Activated CD8-positive, alpha-beta memory T cell treated with anti-CD3 and anti-CD28 coated beads, Interleukin-2, amount 10 ng/mL, durations not matched to agents 7 days and 5 days (primary cell): ENCODE data around the gene MT1E. TPM values are rescaled to one million over a fixed set of nuclear protein-coding genes. Genes with fewer than 3 reads are reported as not detected.

Experiments
- ATAC-seq: fragments of 150-1000 bp; cut with Tn5 transposase; one replicate; pipeline ENCODE4 v1.10.0; 2021; ENCODE audit warnings: moderate library complexity
- CTCF ChIA-PET: fragments of 350-600 bp; sonication (Branson Sonifier 250); formaldehyde crosslinking; loops from one replicate; lab custom pipeline; 2021; ENCODE audit warnings: antibody characterized with exemption; lab: Charles Lee
- DNase-seq: peaks from one replicate; pipeline ENCODE4 v3.0.0-alpha.2; 2020
- H3K27ac Mint-ChIP-seq: one replicate; pipeline ENCODE4 v1.8.0; 2021; ENCODE audit warnings: mild to moderate bottlenecking, mixed read lengths
- H3K27me3 Mint-ChIP-seq: one replicate; pipeline ENCODE4 v1.8.0; 2021; ENCODE audit warnings: mixed read lengths
- H3K36me3 Mint-ChIP-seq: one replicate; pipeline ENCODE4 v1.8.0; 2021; ENCODE audit warnings: mild to moderate bottlenecking, mixed read lengths
- H3K4me1 Mint-ChIP-seq: one replicate; pipeline ENCODE4 v1.8.0; 2021; ENCODE audit warnings: mixed read lengths
- H3K4me3 Mint-ChIP-seq: one replicate; pipeline ENCODE4 v1.8.0; 2021; ENCODE audit warnings: mild to moderate bottlenecking, moderate library complexity, mixed read lengths
- H3K9me3 Mint-ChIP-seq: one replicate; pipeline ENCODE4 v1.8.0; 2022; ENCODE audit warnings: low read depth, mixed read lengths
- total RNA-seq, 2 experiments: library from RNA; stranded (reverse); gene quantifications; one replicate each; pipeline ENCODE4 v1.2.3, GENCODE V29; 2021

Gene MT1E
- total RNA-seq, 2 experiments from 2014 or later = 41.2 to 54.1 TPM

- H3K4me3 Mint-ChIP-seq = peak overlapping the region; percentile 12
- no peaks in the 10 kb centered on the region for H3K9me3 Mint-ChIP-seq
- CTCF ChIA-PET = interaction anchor here (1.6 to 1.9 kb wide), 2 partner anchors 9 to 11 kb away, joined by 3 to 7 read pairs; no protein-coding TSS in a partner anchor
- DNase-seq (no peak), ATAC-seq (no peak)
- H3K36me3 Mint-ChIP-seq = no peaks in the 10 kb centered on the region
- peaks cover 38% of the 10 kb centered on the region for H3K4me1 Mint-ChIP-seq
- no peak overlapping the region for H3K27ac Mint-ChIP-seq
- peaks cover 79% of the 10 kb centered on the region for H3K27me3 Mint-ChIP-seq
These were observed 7.3 kb downstream of the MT1E start for GRCh38 chr16:56632848-56633365.

GRCh38 chr16:56633535-56633934 is 8.0 kb downstream of the MT1E start:
- CTCF ChIA-PET = interaction anchor here (1.9 kb wide), 1 partner anchor 10 kb away, joined by 7 read pairs; no protein-coding TSS in a partner anchor
- H3K4me3 Mint-ChIP-seq = no peak overlapping the region

DNA sequence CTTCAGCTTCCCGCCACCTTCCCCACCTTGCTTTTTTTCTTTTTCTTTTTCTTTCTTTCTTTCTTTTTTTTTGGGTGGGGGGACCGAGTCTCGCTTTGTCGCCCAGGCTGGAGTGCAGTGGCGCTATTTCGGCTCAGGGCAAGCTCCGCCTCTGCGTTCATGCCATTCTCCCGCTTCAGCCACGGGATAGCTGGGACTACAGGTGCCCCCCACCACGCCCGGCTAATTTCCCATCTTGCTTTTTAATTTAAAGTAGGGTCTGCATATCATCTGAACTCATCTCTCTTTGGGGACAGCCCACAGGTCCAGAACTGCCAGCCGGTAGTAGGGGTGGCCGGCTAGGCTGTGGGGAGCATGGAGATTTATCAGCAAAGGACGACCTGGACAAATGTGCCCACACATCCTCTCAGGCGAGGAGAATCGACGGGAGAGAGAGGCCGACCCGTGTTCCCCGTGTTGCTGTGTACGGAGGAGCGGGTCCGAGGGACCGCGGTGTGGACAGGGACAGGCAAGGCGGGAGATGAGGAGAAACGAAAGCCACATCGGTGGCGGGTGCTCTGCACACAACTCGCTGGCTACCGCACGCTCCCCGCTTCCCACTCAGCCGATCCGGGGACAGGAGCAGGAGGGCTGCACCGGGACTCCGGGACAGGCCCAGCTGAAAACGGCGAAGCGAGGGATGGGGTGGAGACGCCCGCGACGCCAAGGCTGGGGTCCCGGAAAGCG is 9.3 kb downstream of the MT1E start:
- Mint-ChIP-seq H3K36me3 (no peaks in the 10 kb centered on the region), H3K27me3 (peaks cover 96% of the 10 kb centered on the region), H3K9me3 (no peaks in the 10 kb centered on the region), H3K4me3 (peak overlapping the region; percentile 45), H3K4me1 (peaks cover 43% of the 10 kb centered on the region), H3K27ac (no peak overlapping the region)
- CTCF ChIA-PET = interaction anchor here (1.2 to 1.9 kb wide), 2 partner anchors 9 to 67 kb away, joined by 6 to 7 read pairs; no protein-coding TSS in a partner anchor
- no peak for DNase-seq
- ATAC-seq = peak; percentile 18

More at GRCh38 chr16:56633535-56633934, 8.0 kb downstream of the MT1E start:
- H3K9me3 Mint-ChIP-seq = no peaks in the 10 kb centered on the region
- H3K27ac Mint-ChIP-seq = no peak overlapping the region
- no peaks in the 10 kb centered on the region for H3K36me3 Mint-ChIP-seq
- DNase-seq = no peak
- peaks cover 42% of the 10 kb centered on the region for H3K4me1 Mint-ChIP-seq
- H3K27me3 Mint-ChIP-seq = peaks cover 85% of the 10 kb centered on the region
- no peak for ATAC-seq

GRCh38 chr16:56635441-56635967 is 9.9 kb downstream of the MT1E start:
- CTCF ChIA-PET = no interaction called here
- no peak for DNase-seq
- Mint-ChIP-seq H3K4me3 (peak overlapping the region; percentile 45), H3K27me3 (peaks cover 97% of the 10 kb centered on the region), H3K4me1 (peaks cover 37% of the 10 kb centered on the region), H3K9me3 (no peaks in the 10 kb centered on the region), H3K27ac (peak overlapping the region; percentile 28), H3K36me3 (no peaks in the 10 kb centered on the region)
- ATAC-seq = peak; percentile 20

DNA sequence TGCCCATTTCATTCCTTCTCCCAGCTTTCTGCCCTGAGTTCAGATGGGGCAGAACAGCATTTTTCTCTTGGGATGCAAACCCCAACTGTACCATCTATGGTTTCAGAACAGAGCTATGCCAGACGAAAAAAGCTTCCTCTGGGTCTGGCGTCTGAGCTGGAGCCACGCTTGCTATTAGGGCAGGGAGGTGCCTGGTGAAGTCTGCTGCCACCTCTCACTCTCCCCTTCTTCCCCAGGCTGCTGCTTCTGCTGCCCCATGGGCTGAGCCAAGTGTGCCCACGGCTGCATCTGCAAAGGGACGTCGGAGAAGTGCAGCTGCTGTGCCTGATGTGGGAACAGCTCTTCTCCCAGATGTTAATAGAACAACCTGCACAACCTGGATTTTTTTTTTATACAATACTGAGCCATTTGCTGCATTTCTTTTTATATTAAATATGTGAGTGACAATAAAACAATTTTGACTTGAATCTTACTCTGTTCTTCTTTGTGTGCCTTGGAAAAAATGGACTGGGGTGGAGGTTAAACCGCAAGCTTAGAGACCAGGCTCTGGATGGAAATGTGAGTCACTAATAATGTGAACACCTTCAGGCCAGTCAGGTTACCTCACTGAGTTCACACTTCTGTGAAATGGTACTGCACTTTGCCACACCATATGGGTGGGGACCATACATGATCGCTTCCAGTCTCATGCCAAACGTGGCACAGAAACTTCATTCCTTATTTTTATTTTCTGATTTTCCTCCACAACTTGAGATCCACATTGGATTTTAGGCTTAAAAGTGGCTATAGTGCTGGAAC is 11.2 kb downstream of the MT1E start:
- Mint-ChIP-seq H3K27ac (no peak overlapping the region), H3K36me3 (no peaks in the 10 kb centered on the region), H3K27me3 (peaks cover 94% of the 10 kb centered on the region), H3K4me1 (peaks cover 32% of the 10 kb centered on the region), H3K9me3 (no peaks in the 10 kb centered on the region), H3K4me3 (no peak overlapping the region)
- ATAC-seq (no peak), DNase-seq (no peak)
- CTCF ChIA-PET = interaction anchor here (1.0 to 1.5 kb wide), 2 partner anchors 11 to 36 kb away, joined by 3 to 4 read pairs; partner anchors contain the start of gene MT1E

GRCh38 chr16:56637814-56638750 is 12.5 kb downstream of the MT1E start, which contains the start of gene MT1A:
TSS of gene MT1A (plus strand) at chr16:56638666. CDS start at chr16:56638739, 73 bp downstream.
- ATAC-seq (peak; percentile 59), DNase-seq (no peak)
- CTCF ChIA-PET = interaction anchor here (0.8 to 1.5 kb wide), 4 partner anchors 12 to 64 kb away, joined by 3 to 4 read pairs (median 3); partner anchors contain the start of gene MT1E
- Mint-ChIP-seq H3K9me3 (no peaks in the 10 kb centered on the region), H3K4me3 (peak within 1 kb of the TSS; percentile 63), H3K27me3 (peaks cover 92% of the 10 kb centered on the region), H3K36me3 (no peaks in the 10 kb centered on the region), H3K4me1 (peaks cover 37% of the 10 kb centered on the region), H3K27ac (no peak within 1 kb of the TSS)

- peaks cover 84% of the 10 kb centered on the region for H3K27me3 Mint-ChIP-seq
- peaks cover 44% of the 10 kb centered on the region for H3K4me1 Mint-ChIP-seq
- no peak overlapping the region for H3K4me3 Mint-ChIP-seq
- ATAC-seq (no peak), DNase-seq (no peak)
- no peaks in the 10 kb centered on the region for H3K36me3 Mint-ChIP-seq
- no peaks in the 10 kb centered on the region for H3K9me3 Mint-ChIP-seq
- H3K27ac Mint-ChIP-seq = no peak overlapping the region
- CTCF ChIA-PET = interaction anchor here (0.9 to 1.4 kb wide), 3 partner anchors 13 to 62 kb away, joined by 3 to 5 read pairs (median 3); partner anchors contain the start of gene MT1E
These were observed 13.5 kb downstream of the MT1E start for GRCh38 chr16:56639045-56639444.

DNA sequence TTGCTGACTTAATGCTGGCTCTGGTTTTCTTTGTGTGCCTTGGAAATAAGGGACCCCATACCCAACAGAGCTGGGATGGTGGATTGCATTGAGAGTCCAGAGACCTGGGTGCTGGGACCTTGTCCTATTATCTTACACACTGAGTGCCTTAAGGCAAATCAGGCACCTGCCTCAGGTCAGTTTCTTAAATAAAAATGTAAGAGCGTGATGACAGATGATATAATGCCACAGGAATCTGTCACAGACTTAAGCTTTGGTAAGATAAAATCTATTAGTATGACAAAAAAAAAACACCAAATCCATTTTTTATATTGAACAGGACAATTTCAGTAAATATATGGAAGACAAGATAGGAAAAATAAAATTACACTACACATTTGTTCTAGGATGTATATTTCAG is 14.5 kb downstream of the MT1E start:
- CTCF ChIA-PET = interaction anchor here (1.2 to 4.7 kb wide), 3 partner anchors 14 to 61 kb away, joined by 3 to 38 read pairs (median 4); partner anchors contain the start of gene MT1E
- Mint-ChIP-seq H3K27ac (no peak overlapping the region), H3K27me3 (peaks cover 77% of the 10 kb centered on the region), H3K36me3 (no peaks in the 10 kb centered on the region), H3K4me3 (no peak overlapping the region), H3K4me1 (peaks cover 41% of the 10 kb centered on the region), H3K9me3 (no peaks in the 10 kb centered on the region)
- DNase-seq (no peak), ATAC-seq (no peak)

DNA sequence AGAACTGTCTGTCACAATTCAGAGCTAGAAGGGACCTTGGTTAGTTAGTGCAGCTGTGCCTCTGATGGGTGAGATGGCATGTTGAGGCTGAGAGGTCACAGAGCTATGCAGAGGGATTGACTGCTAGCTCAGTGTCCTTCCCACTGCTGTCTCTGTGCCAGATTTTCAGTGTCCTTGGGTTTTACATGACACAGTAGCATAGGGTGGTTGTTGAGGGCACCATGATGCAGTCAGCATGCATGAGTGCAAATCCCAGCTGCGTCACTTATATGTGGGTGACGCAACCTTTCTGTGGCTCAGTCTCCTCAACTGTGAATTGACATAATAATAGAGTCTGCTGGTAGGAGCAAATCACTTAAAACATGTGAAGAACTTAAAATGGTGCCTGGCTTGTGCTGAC is 15.6 kb downstream of the MT1E start:
- peaks cover 33% of the 10 kb centered on the region for H3K4me1 Mint-ChIP-seq
- no peak overlapping the region for H3K27ac Mint-ChIP-seq
- peaks cover 72% of the 10 kb centered on the region for H3K27me3 Mint-ChIP-seq
- no peak for DNase-seq
- ATAC-seq = no peak
- H3K9me3 Mint-ChIP-seq = no peaks in the 10 kb centered on the region
- CTCF ChIA-PET = interaction anchor here (0.6 to 4.7 kb wide), 6 partner anchors 11 to 107 kb away, joined by 3 to 38 read pairs (median 4); partner anchors contain the start of genes MT1E and MT1H
- H3K4me3 Mint-ChIP-seq = no peak overlapping the region
- no peaks in the 10 kb centered on the region for H3K36me3 Mint-ChIP-seq

DNA sequence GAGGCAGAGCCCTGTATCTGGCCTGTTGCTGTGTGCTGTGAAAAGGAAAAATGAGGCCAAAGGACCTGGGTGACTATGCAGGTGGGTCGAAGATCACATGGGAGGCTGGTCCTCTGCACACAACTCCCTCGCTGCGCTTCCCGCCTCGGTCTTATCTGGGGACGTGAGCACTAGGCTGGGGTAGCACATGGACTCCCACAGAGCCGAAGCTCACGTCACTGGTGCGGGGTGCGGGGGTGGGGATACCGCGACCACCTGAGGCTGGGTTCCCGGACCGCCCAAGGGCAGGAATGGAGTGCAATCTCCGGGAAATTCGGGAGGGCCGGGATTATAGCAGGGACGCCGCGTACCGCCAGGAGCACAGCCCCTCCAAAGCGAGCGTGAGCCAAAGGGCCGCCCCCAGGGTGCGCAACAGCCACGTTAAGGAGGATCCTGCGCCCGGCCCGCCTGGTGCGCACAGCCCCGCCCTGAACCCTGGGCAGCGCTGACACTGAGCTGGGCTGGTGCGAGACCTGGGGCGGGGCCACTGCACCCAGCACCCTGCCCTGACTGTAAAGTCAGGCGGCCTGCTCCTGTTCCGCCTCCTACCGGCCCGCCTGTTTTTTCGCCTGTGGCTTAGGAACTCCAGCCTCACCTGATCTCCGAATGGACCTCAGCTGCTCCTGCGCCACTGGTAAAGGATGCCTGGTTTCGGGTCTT is 17.6 kb downstream of the MT1E start:
- H3K36me3 Mint-ChIP-seq = no peaks in the 10 kb centered on the region
- H3K27me3 Mint-ChIP-seq = peaks cover 64% of the 10 kb centered on the region
- peak overlapping the region; percentile 47 for H3K27ac Mint-ChIP-seq

GRCh38 chr16:56643833-56644232 is 18.3 kb downstream of the MT1E start:
- Mint-ChIP-seq H3K4me1 (peaks cover 20% of the 10 kb centered on the region), H3K4me3 (peak overlapping the region; percentile 60), H3K9me3 (no peaks in the 10 kb centered on the region), H3K27me3 (peaks cover 64% of the 10 kb centered on the region), H3K27ac (peak overlapping the region; percentile 47), H3K36me3 (no peaks in the 10 kb centered on the region)
- no peak for DNase-seq
- ATAC-seq = no peak
- CTCF ChIA-PET = interaction anchor here (0.6 to 4.7 kb wide), 26 partner anchors 9 to 308 kb away, joined by 3 to 38 read pairs (median 4); partner anchors contain the start of genes BBS2, MT1E, MT1F and MT2A

More for the DNA sequence above, 17.6 kb downstream of the MT1E start:
- H3K4me1 Mint-ChIP-seq = peaks cover 23% of the 10 kb centered on the region
- ATAC-seq = peak; percentile 100
- CTCF ChIA-PET = interaction anchor here (0.6 to 4.7 kb wide), 26 partner anchors 9 to 309 kb away, joined by 3 to 38 read pairs (median 4); partner anchors contain the start of genes BBS2, MT1E, MT1F and MT2A
- peak; percentile 91 for DNase-seq
- peak overlapping the region; percentile 60 for H3K4me3 Mint-ChIP-seq
- no peaks in the 10 kb centered on the region for H3K9me3 Mint-ChIP-seq
